ENCODE results near the gene TIMM50.
A peak's percentile ranks its signal among the peaks of the same experiment; 100 is the strongest.

DNA sequence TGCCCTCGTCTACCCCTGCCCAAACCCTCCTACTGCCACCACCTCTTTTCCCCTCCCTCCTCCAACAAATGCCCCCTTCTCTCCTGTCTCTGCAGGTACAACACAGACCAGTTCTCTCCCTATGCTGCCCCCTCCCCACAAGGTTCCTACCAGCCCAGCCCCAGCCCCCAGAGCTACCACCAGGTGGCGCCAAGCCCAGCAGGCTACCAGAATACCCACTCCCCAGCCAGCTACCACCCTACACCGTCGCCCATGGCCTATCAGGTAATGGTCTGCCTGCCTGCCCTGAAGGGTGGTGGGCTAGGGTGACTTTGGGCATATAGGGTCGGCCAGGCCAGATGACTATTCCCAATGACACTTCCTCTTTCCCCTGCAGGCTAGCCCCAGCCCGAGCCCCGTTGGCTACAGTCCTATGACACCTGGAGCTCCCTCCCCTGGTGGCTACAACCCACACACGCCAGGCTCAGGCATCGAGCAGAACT, 6.5 kb upstream of the TIMM50 start:
- TF ChIP-seq, protein P1, sequence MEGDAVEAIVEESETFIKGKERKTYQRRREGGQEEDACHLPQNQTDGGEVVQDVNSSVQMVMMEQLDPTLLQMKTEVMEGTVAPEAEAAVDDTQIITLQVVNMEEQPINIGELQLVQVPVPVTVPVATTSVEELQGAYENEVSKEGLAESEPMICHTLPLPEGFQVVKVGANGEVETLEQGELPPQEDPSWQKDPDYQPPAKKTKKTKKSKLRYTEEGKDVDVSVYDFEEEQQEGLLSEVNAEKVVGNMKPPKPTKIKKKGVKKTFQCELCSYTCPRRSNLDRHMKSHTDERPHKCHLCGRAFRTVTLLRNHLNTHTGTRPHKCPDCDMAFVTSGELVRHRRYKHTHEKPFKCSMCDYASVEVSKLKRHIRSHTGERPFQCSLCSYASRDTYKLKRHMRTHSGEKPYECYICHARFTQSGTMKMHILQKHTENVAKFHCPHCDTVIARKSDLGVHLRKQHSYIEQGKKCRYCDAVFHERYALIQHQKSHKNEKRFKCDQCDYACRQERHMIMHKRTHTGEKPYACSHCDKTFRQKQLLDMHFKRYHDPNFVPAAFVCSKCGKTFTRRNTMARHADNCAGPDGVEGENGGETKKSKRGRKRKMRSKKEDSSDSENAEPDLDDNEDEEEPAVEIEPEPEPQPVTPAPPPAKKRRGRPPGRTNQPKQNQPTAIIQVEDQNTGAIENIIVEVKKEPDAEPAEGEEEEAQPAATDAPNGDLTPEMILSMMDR (IDR thresholded peaks at IDR 0.05; ENCODE audit: low read depth, low read length, missing input control): peak; percentile 57
- TF ChIP-seq GABPA (IDR thresholded peaks at IDR 0.05 in 1 of 2, conservative IDR thresholded peaks at IDR 0.05 in 1 of 2) (no peak), HNF4G (IDR thresholded peaks at IDR 0.05) (no peak)

Data from liver (tissue), 3 donors.